GM12872 (cell line): ENCODE data around the gene CD96.

Experiments used
- CTCF ChIP-seq: IDR thresholded peaks from 3 replicates; pipeline ENCODE4 v1.5.1; 2011; ENCODE audit warnings: low read depth, mild to moderate bottlenecking, low read length, moderate library complexity; ENCODE audit not compliant: insufficient read depth

Gene CD96, protein sequence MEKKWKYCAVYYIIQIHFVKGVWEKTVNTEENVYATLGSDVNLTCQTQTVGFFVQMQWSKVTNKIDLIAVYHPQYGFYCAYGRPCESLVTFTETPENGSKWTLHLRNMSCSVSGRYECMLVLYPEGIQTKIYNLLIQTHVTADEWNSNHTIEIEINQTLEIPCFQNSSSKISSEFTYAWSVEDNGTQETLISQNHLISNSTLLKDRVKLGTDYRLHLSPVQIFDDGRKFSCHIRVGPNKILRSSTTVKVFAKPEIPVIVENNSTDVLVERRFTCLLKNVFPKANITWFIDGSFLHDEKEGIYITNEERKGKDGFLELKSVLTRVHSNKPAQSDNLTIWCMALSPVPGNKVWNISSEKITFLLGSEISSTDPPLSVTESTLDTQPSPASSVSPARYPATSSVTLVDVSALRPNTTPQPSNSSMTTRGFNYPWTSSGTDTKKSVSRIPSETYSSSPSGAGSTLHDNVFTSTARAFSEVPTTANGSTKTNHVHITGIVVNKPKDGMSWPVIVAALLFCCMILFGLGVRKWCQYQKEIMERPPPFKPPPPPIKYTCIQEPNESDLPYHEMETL

GRCh38 chr3:111541911-111542483 is at the start of gene CD96:
Gene CD96, plus strand, starts transcription at chr3:111542197. Its CDS starts 52 bp downstream, at chr3:111542249.
- no peak for TF ChIP-seq CTCF

- no peak for TF ChIP-seq CTCF
Measured at GRCh38 chr3:111493276-111493675, 48.7 kb upstream of the CD96 start.

GRCh38 chr3:111496894-111497559 is 45.0 kb upstream of the CD96 start:
- TF ChIP-seq CTCF = no peak

- no peak for TF ChIP-seq CTCF
Measured at GRCh38 chr3:111498022-111498421, 44.0 kb upstream of the CD96 start.

DNA sequence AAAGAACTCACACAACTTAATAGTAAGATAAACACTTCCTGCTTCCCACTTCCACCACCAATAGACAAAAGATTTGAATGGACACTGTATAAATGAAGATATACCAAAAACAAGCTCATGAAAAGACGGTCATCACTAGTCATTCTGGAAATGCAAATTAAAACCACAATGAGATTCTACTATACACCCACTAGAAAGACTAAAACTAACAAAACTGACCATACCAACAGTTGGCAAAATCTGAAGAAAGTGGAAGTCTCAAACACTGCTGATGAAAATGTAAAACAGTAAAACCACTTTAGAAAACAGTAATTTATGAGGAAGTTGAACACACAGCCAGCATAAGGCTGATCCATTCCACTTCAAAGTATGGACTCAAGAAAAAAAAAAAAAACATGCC is 35.6 kb upstream of the CD96 start:
- TF ChIP-seq CTCF = no peak

- no peak for TF ChIP-seq CTCF
Measured at GRCh38 chr3:111509308-111509707, 32.7 kb upstream of the CD96 start.

DNA sequence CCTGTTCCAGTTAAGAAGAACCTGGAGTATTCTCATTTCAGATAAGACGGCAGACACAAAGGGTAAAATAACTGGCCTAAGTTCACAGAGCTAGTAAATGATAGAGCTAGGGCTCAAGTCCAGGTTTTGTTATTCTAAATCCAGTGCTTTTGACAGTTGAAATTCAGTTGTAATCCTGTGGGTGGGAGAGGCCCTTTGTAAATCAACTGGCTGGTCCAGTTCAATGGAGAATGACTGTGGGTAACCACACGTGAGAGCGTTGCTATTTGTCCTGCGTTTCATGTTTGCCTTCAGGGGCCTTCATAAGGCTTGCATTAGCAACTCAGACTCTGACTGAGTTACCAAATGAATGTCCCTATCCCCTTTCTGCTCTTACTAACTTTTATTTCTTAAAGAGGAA is 24.2 kb upstream of the CD96 start:
- TF ChIP-seq CTCF = no peak
